HL-60/S4 treated with retinoic acid at 250 ng/mL for 4 days and 3 days (cell line): ENCODE measurements around the gene FBLIM1.
"Not testable (repeated sequence)": the region's sequence is repeated elsewhere in the genome, so short reads cannot be mapped to it uniquely, and the experiment has no call there.

ENCODE experiments used
- in situ Hi-C: fragments of 300-500 bp; cut with MboI; formaldehyde crosslinking; loops from 2 replicates; pipeline ENCODE4 v1.7.0; 2022; ENCODE audit warnings: low sequenced_read_pairs

Gene FBLIM1

DNA sequence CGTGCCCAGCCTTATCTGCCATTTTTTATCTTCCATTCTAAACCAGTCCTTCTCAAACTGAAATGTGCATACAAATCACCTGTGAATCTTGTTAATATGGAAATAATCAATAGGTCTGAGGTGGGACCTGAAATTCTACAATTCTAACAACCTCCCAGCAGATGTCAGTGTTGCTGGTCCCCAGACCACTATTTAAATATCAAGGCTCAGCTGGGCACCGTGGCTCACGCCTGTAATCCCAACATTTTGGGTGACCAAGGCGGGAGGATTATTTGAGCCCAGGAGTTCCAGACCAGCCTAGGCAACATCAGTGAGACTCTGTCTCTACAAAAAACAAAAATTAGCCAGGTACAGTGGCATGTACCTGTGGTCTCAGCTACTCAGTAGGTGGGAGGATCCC is 44.8 kb downstream of the FBLIM1 start:
- in situ Hi-C loops, result no loop called here

DNA sequence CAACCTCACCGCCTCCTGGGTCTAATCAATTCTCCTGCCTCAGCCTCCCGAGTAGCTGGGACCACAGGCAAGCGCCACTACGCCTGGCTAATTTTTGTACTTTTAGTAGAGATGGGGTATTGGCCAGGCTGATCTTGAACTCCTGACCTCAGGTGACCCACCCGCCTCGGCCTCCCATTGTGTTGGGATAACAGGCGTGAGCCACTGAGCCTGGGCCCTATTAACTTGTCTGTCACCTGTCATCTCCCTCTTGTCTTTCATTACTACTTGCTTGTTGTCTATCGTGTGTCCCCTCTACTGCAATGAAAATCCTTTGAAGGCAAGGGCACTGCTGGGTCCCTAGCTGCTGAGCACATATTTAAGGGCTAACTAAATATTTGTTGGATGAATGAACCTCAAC is 45.5 kb downstream of the FBLIM1 start:
- in situ Hi-C loops, result no loop called here

DNA sequence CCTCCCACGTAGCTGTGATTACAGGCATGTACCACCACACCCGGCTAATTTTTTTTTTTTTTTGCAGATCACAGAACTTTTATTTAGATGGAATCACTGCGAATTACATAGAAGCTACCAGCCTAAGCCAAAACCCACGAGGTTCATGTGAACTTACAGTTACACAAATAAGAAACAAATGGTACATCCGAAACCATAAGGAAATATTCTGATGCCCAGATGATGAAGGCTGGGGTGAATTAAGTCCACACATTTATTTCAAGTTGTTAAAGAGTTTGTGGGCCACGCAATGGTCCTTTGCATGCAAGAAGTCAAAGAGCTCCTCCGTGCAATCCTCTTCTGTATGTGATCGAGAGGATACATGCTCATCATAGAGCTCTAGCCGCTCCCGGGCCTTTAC is 48.5 kb downstream of the FBLIM1 start:
- in situ Hi-C loops, result no loop called here

DNA sequence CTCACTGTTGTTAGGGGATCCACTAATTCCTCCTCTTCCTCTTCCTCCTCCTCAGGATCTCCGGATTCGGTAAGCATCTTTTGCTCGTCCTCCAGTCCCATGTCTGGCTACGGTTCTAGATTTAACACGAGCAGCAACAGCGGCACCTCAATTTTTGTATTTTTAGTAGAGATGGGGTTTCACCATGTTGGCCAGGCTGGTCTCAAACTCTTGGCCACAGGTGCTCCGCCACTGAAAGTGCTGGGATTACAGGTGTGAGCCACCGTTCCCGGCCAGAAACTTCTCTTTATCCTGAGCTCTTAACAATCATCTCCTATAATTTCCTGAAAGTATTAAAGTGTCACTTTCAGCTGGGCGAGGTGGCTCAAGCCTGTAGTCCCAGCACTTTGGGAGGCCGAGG is 49.0 kb downstream of the FBLIM1 start, which contains the start of gene UQCRHL:
Gene UQCRHL, minus strand, starts transcription at position 101 of the 400 bp plus-strand sequence. Its CDS starts 0 bp downstream, at position 101.
- in situ Hi-C loops, result not testable (repeated sequence)

DNA sequence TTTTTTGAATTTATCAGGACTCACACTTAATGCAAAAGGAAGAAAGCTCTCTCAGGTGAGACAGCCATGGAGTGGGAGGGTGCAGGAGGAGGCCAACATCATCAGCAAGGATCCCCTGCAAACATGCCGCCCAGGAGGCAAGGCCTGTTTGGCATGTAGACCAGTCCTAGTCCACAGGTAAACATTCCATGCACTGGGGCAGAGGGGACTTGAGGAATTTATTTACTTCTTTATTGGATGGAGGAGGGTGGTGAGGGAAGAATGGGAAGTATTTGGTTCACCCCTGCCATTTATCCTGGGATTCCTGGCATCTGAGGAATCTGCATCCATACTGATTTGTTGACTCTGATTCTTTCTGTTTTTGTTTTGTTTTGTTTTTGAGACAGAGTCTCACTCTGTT is 50.4 kb downstream of the FBLIM1 start:
- in situ Hi-C loops, result no loop called here

DNA sequence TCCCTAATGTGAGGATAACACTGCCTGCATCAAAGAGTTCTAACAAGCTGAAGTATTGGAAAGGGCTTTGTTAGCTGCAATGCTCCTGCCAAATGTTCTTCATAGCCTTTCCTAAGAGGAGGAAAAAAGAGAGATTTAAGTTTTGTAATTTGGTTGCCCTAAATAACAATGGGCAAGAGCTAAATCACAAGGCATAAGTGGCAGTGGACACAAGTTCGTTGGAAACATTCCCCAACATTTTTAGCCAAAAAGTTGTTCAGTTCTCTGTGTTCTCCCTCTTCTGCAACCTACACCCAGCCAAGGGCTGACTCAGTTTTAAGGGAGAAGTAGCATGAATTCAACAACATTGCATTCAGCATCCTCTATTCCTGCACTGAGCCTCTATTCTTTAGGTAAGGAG is 51.5 kb downstream of the FBLIM1 start:
- in situ Hi-C loops, result no loop called here

DNA sequence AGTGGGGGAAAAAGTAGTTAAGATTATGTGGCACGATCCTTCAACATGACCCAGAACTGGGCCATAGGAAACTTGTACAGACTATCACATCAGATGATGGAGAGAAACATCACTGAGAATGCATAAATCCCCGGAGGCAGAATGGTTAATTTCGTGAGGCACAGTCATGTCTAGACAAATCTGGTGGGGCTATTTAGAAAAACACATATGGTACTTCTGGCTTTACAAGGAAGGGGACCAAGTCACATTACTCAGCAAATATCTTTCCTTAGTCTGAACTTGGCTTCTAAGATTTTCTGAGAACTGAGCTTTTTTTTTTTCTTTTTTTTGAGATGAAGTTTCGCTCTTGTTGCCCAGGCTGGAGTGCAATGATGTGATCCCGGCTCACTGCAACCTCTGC is 58.1 kb downstream of the FBLIM1 start:
- in situ Hi-C loops, result no loop called here

DNA sequence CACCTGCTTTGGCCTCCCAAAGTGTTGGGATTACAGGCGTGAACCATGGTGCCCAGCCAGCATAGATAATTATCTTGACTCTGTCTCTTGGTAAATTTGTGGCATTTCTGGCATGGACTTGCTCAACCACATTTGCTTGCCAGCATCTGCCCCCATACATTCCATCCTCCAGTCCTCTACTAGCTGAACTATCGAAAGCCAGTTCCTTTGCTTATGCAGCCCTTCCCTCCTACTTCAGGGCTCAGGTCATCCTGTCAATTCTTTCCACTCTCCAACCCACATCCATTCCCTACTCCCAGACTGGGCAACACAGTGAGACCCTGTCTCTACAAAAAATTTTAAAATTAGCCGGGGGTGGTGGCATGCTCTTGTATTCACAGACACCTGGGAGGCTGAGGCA is 61.9 kb downstream of the FBLIM1 start:
- in situ Hi-C loops, result no loop called here

DNA sequence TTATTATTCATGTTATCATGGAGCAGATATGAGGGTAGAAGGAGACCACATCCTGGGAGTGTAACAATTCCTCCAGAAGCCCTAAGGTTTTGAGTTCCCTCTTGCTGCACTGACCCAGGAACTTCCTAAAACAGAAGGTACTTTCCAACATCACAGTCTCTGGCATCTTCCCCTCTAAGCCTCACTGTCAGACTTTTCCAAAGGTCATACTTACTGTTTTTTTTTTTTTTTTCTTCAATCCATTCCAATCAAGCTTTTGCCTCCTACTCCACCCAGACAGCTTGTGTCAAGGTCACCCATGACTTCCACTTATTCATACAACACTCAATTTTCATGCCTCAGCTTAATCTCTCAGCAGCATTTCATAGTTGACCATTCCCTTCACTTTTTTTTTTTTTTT is 67.2 kb downstream of the FBLIM1 start:
- in situ Hi-C loops, result no loop called here

DNA sequence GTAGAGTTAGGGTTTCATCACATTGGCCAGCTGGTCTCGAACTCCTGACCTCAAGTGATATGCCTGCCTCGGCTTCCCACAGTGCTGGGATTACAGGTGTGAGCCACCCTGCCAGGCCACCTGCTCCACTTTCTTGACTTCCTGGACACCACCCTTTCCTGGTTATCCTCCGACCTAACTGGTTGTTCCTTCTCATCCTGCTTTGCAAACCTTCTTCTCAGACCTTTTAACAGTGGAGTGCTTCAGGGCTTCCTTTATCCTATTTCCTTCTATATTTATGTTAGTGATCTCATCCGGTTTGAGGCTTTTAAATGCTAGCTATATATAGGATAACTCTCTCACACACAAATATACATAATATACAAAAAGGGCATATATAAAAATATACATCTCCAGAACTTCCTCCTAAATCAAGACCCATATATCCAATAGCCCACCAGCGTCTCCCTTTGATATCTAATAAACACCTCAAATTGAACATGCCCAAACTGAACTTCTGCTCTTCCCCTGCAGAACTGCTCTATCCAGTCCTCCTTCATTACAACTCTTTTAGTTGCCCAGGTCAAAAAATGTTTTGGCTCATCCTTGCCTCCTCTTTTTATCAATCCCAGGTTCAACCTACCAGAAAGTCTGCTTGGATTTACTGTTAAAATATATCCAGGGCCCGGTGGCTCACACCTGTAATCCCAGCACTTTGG is 68.4 kb downstream of the FBLIM1 start:
- in situ Hi-C loops, result no loop called here

DNA sequence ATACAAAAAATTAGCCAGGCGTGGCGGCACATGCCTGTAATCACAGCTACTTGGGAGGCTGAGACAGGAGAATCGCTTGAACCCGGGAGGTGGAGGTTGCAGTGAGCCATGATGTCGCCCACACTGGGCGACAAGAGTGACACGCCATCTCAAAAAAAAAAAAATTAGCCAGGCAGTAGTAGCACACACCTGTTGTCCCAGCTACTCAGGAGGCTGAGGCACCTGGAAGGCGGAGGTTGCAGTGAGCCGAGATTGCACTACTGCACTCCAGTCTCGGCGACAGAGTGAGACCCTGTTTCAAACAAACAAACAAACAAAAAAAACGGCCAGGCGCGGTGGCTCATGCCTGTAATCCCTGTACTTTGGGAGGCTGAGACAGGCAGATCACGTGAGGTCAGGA is 69.0 kb downstream of the FBLIM1 start:
- in situ Hi-C loops, result not testable (repeated sequence)

DNA sequence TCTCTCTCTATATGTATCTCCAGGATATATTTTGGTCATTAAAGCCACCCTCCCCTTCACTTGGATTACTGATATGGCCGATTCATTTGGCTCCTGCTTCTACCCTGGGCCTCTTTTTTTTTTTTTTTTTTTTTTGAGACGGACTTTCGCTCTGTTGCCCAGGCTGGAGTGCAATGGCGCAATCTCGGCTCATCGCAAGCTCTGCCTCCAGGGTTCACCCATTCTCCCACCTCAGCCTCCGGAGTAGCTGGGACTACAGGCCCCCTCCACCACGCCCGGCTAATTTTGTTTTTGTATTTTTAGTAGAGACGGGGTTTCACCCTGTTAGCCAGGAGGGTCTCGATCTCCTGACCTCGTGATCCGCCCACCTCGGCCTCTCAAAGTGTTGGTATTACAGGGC is 70.3 kb downstream of the FBLIM1 start:
- in situ Hi-C loops, result not testable (repeated sequence)

DNA sequence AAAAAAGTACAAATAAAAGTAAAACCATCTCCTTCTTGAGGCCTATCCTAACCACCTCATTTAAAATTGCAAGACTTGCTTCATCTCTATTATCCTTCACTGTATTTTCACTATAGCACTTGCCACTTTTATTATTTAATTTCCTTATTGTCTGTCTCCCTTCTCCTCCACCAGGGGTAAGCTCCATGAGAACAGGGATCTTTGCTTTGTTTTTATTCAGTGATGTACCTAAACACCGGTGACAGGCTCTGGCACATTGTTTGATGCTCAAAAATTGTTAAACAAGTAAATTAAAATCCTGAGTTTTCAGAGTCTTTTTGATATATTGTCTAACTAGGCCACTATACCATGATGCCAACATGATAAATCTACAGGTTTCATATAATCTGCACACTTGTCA is 71.7 kb downstream of the FBLIM1 start:
- in situ Hi-C loops, result no loop called here

DNA sequence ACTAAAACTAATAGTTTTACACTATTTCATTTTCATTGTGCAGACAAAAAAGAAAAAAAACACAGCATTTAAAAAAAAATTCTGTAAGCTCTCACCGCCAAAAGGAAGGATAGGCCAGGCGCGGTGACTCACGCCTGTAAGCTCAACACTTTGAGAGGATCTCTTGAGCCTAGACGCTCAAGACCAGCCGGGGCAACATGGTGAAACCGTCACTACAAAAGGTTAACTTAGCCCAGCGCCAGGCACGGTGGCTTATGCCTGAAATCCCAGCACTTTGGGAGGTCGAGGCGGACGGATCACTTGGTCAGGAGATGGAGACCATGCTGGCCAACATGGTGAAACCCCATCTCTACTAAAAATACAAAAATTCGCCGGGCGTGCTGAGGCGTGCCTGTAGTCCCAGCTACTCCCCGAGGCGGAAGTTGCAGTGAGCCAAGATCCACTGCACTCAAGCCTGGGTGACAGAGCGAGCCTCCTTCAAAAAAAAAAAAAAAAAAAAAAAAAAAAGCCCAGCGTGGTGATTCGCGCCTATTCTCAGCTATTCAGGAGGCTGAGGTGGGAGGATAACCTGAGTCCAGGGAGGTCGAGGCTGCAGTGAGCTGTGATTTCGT is 74.6 kb downstream of the FBLIM1 start:
- in situ Hi-C loops, result no loop called here

DNA sequence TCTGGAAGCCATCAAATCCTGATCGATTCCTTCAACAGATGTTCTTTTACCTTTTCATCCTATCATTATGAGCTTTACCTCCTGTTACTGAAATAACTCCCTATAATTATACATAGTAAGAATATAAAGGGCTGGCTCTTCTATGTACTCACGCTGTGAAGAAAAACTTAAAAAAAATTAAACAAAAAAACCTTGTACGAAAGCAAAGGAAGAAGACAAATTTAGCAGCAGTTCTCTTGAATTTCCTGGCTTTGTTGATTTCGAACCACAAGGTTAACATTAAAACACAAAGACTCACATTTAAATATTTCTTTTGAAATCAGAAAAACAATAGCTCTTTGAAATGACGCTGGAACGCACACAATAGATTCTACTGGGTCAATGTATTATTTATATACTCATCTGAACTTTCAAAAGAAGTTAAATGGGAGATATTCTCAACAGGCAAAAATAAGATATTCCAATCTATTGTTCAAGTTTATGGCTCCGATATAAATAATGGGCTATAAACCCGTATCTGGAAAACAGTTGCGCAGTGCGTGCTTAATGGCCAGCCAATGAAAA is 75.3 kb downstream of the FBLIM1 start:
- in situ Hi-C loops, result no loop called here

DNA sequence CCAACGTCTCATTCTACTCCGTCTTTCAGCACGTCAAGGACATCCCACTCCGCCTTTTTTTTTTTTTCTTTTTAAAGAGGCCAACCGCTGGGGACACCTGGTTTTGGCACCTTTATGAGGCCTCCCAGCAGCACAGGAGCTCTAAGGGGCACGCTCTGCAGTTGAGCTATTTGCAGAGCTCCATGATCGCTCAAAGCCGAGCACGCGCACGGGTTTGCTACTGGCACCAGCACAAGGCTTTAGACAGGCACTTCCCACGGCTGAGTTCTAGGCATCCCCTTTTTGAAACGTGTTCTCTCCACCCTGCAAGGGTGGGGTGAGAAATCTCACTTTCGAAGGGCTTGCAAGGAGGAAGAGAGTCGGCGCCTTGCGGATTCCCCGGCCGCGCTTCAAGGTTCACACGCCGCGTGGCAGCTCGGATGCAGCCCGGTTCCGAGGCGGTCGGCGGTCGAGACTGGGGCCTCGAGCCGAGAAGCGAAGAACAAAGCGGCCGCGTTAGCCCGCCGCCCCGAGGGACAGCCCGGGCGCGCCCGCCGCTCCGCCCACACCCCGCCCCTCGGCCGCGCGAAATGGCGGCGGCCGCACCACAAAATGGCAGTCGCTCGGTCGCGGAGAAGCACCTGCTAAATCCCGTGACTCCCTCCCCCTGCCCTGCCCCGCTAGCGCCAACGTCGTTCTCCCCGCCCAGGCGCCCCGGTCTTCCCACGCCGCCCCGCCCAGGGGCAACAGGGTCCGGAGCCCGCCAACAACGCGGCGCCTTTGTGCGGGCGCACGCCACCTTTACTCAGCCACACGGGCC is 76.0 kb downstream of the FBLIM1 start:
- in situ Hi-C loops, result no loop called here

DNA sequence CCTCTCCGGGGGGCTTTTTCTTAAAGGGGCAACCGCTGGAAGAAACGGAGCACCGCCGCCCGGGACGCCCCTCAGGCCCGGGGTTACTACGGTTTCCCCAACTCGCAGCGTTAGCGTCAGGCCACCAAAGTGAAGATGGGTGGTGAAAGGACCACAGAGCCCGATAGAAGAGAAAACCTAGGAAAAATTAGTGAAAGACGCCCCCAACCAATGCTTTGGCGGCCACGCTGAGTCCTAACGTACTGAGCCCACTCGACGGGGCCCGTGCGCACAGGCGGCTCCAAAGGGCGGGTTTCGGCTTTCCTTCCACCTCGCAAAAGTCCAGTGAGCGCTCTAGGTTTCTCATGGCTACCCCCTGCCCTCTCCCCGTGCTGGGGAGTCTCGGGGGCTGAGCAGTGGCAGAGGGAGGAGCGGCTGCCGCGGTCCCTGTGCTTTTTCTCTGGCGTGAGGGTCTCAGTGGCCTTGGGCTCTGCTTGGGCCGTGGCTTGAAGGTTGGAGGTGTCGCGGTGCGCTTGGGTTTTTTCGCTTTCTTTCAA is 76.7 kb downstream of the FBLIM1 start:
- in situ Hi-C loops, result no loop called here

DNA sequence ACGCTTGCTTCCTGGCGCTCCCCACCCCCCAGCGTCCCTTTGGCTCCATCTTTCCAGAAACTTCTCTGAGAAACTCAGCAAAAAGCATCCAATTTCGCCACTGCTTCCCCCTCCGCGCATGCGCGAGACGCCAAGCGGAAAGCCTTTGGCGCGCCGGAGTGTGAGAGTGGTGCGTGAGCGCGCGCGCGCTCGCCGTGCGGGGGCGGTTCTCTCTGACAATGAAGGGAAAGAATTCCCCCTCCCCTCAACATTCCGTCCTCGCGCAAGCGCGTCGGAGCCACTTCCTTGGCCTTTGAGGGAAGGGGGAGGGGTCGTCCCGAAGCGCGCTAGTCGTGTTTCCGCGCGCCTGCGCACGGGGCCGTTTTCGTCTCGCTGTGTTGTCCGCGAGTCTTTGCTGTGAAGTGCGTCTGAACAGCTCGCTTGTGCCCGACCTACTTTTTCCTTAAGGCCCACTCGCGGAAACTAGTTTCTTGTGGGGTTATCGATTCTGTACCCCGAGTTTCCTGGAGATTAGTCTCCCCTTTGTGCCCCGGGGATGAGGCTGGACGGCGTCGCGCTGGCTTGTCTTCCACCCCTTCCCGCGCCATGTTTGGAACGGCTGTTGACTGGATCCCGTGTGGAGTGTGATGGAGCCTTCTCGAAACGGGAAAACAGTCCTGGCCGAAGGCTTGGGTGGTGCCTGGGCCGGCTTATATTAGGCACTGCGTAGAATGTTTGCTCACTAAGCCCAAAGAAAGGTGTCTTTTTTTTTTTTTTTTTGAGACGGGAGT is 77.3 kb downstream of the FBLIM1 start:
- in situ Hi-C loops, result no loop called here
